PC-3 (cell line): Measurements from ENCODE around the gene SUGCT.

Experiments used
- EZH2 ChIP-seq: fragments of 300-600 bp; sonication (generic); IDR thresholded peaks from one replicate; pipeline ENCODE4 v1.6.1; 2017; ENCODE audit warnings: antibody characterized with exemption, mild to moderate bottlenecking, low read length; ENCODE audit not compliant: unreplicated experiment
- EZH2phosphoT487 ChIP-seq: fragments of 300-600 bp; sonication (generic); IDR thresholded peaks from 2 replicates; pipeline ENCODE4 v1.6.1; 2018; ENCODE audit warnings: mild to moderate bottlenecking, antibody characterized with exemption, low read length, borderline replicate concordance
- TF ChIP-seq, protein P1 (sequence below): fragments of 300-600 bp; sonication (generic); conservative IDR thresholded peaks from 2 replicates; pipeline ENCODE4 v1.5.1; 2017; ENCODE audit warnings: antibody characterized with exemption, low read depth, mild to moderate bottlenecking, low read length

DNA sequence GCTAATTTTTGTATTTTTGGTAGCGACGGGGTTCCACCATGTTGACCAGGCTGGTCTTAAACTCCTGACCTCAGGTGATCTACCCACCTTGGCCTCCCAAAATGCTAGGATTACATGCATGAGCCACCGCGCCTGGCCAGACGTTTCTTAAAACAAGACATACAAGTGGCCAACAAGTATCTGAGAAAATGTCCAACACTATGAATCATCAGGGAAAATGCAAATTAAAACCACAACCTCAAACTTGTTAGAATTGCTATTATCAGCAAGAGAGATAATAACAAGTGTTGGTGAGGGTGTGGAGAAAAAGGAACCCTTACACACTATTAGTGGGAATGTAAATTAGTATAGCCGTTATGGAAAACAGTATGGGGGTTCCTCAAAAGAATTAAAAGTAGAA is 148.6 kb downstream of the SUGCT start:
- TF ChIP-seq, protein P1, sequence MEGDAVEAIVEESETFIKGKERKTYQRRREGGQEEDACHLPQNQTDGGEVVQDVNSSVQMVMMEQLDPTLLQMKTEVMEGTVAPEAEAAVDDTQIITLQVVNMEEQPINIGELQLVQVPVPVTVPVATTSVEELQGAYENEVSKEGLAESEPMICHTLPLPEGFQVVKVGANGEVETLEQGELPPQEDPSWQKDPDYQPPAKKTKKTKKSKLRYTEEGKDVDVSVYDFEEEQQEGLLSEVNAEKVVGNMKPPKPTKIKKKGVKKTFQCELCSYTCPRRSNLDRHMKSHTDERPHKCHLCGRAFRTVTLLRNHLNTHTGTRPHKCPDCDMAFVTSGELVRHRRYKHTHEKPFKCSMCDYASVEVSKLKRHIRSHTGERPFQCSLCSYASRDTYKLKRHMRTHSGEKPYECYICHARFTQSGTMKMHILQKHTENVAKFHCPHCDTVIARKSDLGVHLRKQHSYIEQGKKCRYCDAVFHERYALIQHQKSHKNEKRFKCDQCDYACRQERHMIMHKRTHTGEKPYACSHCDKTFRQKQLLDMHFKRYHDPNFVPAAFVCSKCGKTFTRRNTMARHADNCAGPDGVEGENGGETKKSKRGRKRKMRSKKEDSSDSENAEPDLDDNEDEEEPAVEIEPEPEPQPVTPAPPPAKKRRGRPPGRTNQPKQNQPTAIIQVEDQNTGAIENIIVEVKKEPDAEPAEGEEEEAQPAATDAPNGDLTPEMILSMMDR = no peak
- TF ChIP-seq EZH2phosphoT487 (no peak), EZH2 (no peak)
